SU-DHL-6 (cell line): ENCODE results near the gene HDAC2.

Source experiments
- H2AFZ ChIP-seq: fragments of 200-600 bp; sonication (generic); 2 replicates; pipeline ENCODE4 v1.6.1; 2014; ENCODE audit warnings: low read depth, mild to moderate bottlenecking, moderate library complexity, mixed read lengths, antibody characterized with exemption, low read length; ENCODE audit not compliant: severe bottlenecking
- H3F3A ChIP-seq: fragments of 200-600 bp; shearing (Covaris generic); 2 replicates; pipeline ENCODE4 v1.6.0; 2016; ENCODE audit warnings: antibody characterized with exemption, mild to moderate bottlenecking; ENCODE audit not compliant: insufficient read depth
- H3K27ac ChIP-seq: fragments of 200-600 bp; sonication (generic); 2 replicates; pipeline ENCODE4 v1.5.1; 2016; ENCODE audit warnings: low read depth, mild to moderate bottlenecking, low read length, moderate library complexity, mixed read lengths
- H3K27me3 ChIP-seq: fragments of 200-600 bp; sonication (generic), shearing (Covaris generic); 2 replicates; pipeline ENCODE4 v1.6.0; 2014; ENCODE audit warnings: mild to moderate bottlenecking, low read length
- H3K36me3 ChIP-seq: fragments of 200-600 bp; sonication (generic); 2 replicates; pipeline ENCODE4 v1.6.1; 2014; ENCODE audit warnings: mild to moderate bottlenecking, low read length, mixed read lengths
- H3K4me2 ChIP-seq: fragments of 300-600, 200-600 bp; shearing (Covaris generic), sonication (generic); 2 replicates; pipeline ENCODE4 v1.6.0; 2014; ENCODE audit warnings: low read length, low read depth, mild to moderate bottlenecking; ENCODE audit not compliant: poor library complexity, severe bottlenecking
- H3K4me3 ChIP-seq: fragments of 200-600 bp; sonication (generic); 2 replicates; pipeline ENCODE4 v1.5.1; 2014; ENCODE audit warnings: antibody characterized with exemption, low read length, mild to moderate bottlenecking, mixed read lengths; ENCODE audit not compliant: insufficient read depth, poor library complexity, severe bottlenecking
- H3K79me2 ChIP-seq: fragments of 200-600 bp; sonication (generic); 2 replicates; pipeline ENCODE4 v1.6.1; 2014; ENCODE audit warnings: mild to moderate bottlenecking, low read length, moderate library complexity; ENCODE audit not compliant: insufficient read depth
- H3K9ac ChIP-seq: fragments of 200-600 bp; sonication (generic); 2 replicates; pipeline ENCODE4 v1.7.0; 2014; ENCODE audit warnings: mild to moderate bottlenecking, low read length
- H3K9me2 ChIP-seq: fragments of 200-600 bp; sonication (generic); replicated peaks from 2 replicates; pipeline ENCODE4 v1.6.1; 2014; ENCODE audit warnings: low read length; ENCODE audit not compliant: insufficient read depth
- H3K9me3 ChIP-seq: fragments of 200-600 bp; sonication (generic); 2 replicates; pipeline ENCODE4 v1.6.1; 2014; ENCODE audit warnings: low read length, mixed read lengths; ENCODE audit not compliant: insufficient read depth
- H4K20me1 ChIP-seq: fragments of 200-600 bp; sonication (generic); 2 replicates; pipeline ENCODE4 v1.6.1; 2014; ENCODE audit warnings: low read depth, mild to moderate bottlenecking, antibody characterized with exemption, low read length, moderate library complexity, mixed read lengths
- CTCF ChIP-seq: fragments of 200-600 bp; sonication (generic); IDR thresholded peaks from one replicate; pipeline ENCODE4 v1.5.1; 2017; ENCODE audit warnings: antibody characterized with exemption, mild to moderate bottlenecking, low read length, moderate library complexity; ENCODE audit not compliant: insufficient read depth, poor library complexity, severe bottlenecking
- EZH2phosphoT487 ChIP-seq: fragments of 200-600 bp; sonication (generic), shearing (Covaris generic); conservative IDR thresholded peaks from 2 replicates; pipeline ENCODE4 v1.6.1; 2018; ENCODE audit warnings: mild to moderate bottlenecking, antibody characterized with exemption, low read length, moderate library complexity, mixed read lengths

HDAC2 gene

GRCh38 chr6:114007516-114007915 is 36.6 kb upstream of the HDAC2 start:
- no peak overlapping the region for H3K4me2 ChIP-seq
- H3K9ac ChIP-seq: no peak overlapping the region
- no peak overlapping the region for H3K27ac ChIP-seq

GRCh38 chr6:114001354-114001753 is 30.4 kb upstream of the HDAC2 start:
- H3K9me3 ChIP-seq: no peaks in the 10 kb centered on the region
- H3K79me2 ChIP-seq: no peaks in the 10 kb centered on the region
- TF ChIP-seq EZH2phosphoT487 (no peak), CTCF (no peak)
- H4K20me1 ChIP-seq: no peaks in the 10 kb centered on the region
- H3K27me3 ChIP-seq: no peaks in the 10 kb centered on the region
- no peak overlapping the region for H3K4me3 ChIP-seq
- no peaks in the 10 kb centered on the region for H3F3A ChIP-seq
- 0 out of 2 replicates have a peak, but pooled peaks cover 3% of the 10 kb centered on the region for H3K9me2 ChIP-seq
- H3K9ac ChIP-seq: no peak overlapping the region
- no peaks in the 10 kb centered on the region for H3K36me3 ChIP-seq
- no peak overlapping the region for H2AFZ ChIP-seq
- H3K27ac ChIP-seq: no peak overlapping the region
- H3K4me2 ChIP-seq: no peak overlapping the region

More at GRCh38 chr6:114007516-114007915, 36.6 kb upstream of the HDAC2 start:
- H4K20me1 ChIP-seq: no peaks in the 10 kb centered on the region
- 0 out of 2 replicates have a peak, but pooled peaks cover 3% of the 10 kb centered on the region for H3K9me2 ChIP-seq
- no peaks in the 10 kb centered on the region for H3K27me3 ChIP-seq
- TF ChIP-seq EZH2phosphoT487 (no peak), CTCF (no peak)
- H3F3A ChIP-seq: no peaks in the 10 kb centered on the region
- no peak overlapping the region for H2AFZ ChIP-seq
- H3K9me3 ChIP-seq: no peaks in the 10 kb centered on the region
- H3K4me3 ChIP-seq: no peak overlapping the region
- H3K36me3 ChIP-seq: no peaks in the 10 kb centered on the region
- H3K79me2 ChIP-seq: no peaks in the 10 kb centered on the region

GRCh38 chr6:114000069-114000468 is 29.1 kb upstream of the HDAC2 start:
- Histone ChIP-seq H3K79me2 (no peaks in the 10 kb centered on the region), H3K27ac (no peak overlapping the region), H3K9me2 (0 out of 2 replicates have a peak, but pooled peaks cover 3% of the 10 kb centered on the region), H2AFZ (no peak overlapping the region), H3K9me3 (no peaks in the 10 kb centered on the region), H3K36me3 (no peaks in the 10 kb centered on the region), H3K4me2 (no peak overlapping the region), H3K4me3 (no peak overlapping the region), H4K20me1 (no peaks in the 10 kb centered on the region), H3K9ac (no peak overlapping the region), H3K27me3 (no peaks in the 10 kb centered on the region), H3F3A (no peaks in the 10 kb centered on the region)
- TF ChIP-seq CTCF (no peak), EZH2phosphoT487 (no peak)
